Hematopoietic multipotent progenitor cell treated with erythropoietin and hydrocortisone succinate and interleukin-3 and kit ligand, for 6 days (in vitro differentiated cells): ENCODE results near the gene SLC18A3.

ENCODE experiments used
- DNase-seq: peaks from one replicate; pipeline ENCODE4 v3.0.0-alpha.2; 2015

SLC18A3 gene

GRCh38 chr10:49629431-49629881 lies 19.3 kb downstream of the SLC18A3 start:
- no peak for DNase-seq

GRCh38 chr10:49631975-49632374 lies 21.9 kb downstream of the SLC18A3 start:
- DNase-seq, result no peak

DNA sequence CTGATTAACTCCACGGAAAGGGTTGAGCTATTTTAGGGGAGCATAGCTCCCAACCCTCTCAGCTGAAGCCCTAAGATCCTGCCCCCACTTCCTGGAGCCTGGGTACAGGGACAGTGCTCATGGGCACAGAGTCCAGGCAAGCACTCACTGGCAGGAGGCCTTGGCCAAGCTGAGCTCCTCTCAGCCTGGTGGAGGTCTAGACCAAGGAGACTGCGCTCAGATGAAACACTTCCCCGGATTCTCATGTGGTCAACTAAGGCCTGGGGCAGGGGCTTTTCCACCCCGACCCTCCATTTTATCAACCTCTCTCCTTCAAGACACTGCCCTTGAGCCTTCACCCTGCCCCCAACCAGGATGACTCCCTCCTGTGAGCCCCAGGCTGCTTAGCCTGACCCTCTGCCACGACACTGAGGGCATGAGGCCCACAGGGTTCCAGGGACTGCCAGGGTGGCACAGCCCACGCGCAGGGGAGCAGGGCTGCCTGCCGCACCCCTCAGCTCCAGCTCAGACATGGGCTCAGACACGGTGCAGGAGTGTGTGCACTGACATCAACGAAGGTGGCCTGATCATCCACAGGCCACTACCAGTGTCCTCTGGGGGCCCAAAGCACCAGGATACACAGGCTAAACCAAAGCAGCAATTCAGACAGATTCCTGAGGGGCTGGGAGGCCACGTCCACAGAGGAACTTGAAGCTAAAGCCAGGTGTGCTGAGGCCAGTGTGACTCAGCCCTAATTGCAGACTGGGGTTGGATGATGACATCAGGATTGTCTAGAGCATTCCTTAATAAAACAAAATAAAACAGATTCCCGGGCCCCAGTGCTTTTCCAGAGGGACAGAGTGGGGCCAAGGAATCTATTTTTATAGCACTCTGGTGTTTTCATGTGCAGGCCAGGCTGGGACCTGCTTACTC lies 22.6 kb downstream of the SLC18A3 start:
- no peak for DNase-seq

DNA sequence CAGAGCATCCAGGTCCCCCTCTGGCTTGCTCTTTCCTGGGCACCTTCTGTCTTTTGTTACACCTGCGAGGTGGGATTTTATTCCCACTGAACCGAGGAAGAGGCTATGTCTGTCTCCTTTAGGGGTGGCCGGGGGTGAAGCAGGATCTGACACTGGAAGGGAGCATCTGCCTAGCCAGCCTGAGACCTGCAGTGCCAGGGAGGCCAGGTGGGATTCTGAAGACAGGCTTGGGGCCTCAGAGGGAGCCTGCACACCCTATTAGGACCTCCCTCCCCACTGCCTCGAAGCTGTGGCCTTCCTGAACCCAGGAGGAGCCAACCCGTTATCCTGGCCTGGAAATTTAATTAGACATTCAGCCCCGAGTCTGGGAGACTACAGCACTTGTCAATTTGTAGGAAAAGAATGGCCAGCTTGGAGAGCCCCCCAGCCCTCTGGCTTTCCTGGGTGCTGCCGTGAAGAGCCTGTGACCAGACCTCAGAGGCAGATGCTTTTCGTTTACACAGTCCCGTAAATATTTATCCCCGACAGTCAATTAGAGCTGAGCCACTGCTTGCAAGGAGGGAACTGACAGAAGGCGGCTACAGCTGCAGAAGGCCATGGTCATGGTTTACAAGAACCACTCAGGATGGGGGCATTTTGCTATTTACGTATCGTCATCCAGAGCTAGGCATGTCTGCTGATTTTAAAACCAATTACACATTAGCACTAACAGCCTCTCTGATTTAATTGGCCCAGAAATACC lies 23.4 kb downstream of the SLC18A3 start:
- no peak for DNase-seq

GRCh38 chr10:49634069-49634660 lies 24.1 kb downstream of the SLC18A3 start:
- no peak for DNase-seq

- DNase-seq, result no peak
Measured at GRCh38 chr10:49642311-49642710, 32.2 kb downstream of the SLC18A3 start.

- no peak for DNase-seq
Measured at GRCh38 chr10:49643241-49644034, 33.3 kb downstream of the SLC18A3 start.

GRCh38 chr10:49644035-49644646 lies 34.0 kb downstream of the SLC18A3 start:
- no peak for DNase-seq

GRCh38 chr10:49645417-49645816 lies 35.3 kb downstream of the SLC18A3 start:
- no peak for DNase-seq

GRCh38 chr10:49645871-49646870 lies 36.1 kb downstream of the SLC18A3 start:
- no peak for DNase-seq

DNA sequence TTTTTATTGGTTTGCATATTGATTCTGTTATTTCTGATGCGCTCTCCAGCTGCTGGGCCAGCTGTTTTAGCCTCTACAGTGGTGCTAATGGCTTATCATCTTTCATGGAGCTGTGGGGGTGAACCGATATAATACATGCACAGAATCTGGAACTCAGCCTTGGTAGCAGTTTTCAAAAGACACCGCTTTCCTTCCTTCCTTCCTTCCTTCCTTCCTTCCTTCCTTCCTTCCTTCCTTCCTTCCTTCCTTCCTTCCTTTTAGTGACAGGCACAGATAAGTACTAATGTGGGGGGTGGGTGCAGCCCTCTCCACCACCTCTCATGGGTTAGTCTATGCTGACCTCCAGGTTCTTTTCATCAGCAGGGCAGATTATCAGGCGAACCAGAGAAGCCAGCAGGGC lies 37.4 kb downstream of the SLC18A3 start:
- no peak for DNase-seq

DNA sequence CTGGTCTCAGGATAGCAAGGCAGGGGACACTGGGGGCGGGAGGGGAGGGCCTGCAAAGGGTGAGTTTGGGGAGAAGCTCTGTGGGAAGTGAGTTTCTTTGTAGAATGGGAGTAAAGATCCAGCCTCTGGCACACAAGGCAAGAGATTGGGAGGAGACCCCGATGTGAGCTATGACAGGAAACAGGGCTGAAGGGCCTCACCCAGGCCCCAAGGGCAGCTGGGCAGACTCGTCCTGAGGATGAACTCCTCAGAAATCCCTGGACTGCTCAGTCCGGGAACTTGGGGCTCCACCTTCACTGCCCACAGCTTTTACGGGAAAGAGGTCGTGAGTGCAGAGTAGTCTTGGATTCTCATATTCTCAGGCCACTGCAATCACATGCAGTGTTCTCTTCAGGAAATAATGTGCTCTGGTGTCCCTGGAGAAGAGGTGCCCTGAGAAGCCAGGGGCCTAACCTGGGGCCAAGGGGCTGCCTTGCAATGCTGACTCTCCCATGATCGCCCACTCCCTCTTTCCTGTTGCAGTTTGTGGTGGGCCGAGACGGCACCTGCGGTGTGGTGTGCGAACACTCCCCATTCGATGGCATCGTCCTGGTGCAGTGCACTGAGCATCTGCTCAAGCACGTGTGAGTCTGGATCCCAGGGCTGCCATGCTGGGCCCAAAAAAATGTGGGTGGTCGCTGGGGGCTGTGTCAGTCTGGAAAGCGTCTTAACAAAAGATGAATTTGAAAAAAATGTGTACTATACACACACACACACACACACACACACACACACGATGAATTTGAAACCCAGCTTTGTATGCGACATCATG lies 38.1 kb downstream of the SLC18A3 start:
- no peak for DNase-seq

GRCh38 chr10:49649294-49649693 lies 39.2 kb downstream of the SLC18A3 start:
- no peak for DNase-seq

GRCh38 chr10:49649936-49650723 lies 40.0 kb downstream of the SLC18A3 start:
- no peak for DNase-seq

- no peak for DNase-seq
Measured at GRCh38 chr10:49650724-49651034, 40.6 kb downstream of the SLC18A3 start.

DNA sequence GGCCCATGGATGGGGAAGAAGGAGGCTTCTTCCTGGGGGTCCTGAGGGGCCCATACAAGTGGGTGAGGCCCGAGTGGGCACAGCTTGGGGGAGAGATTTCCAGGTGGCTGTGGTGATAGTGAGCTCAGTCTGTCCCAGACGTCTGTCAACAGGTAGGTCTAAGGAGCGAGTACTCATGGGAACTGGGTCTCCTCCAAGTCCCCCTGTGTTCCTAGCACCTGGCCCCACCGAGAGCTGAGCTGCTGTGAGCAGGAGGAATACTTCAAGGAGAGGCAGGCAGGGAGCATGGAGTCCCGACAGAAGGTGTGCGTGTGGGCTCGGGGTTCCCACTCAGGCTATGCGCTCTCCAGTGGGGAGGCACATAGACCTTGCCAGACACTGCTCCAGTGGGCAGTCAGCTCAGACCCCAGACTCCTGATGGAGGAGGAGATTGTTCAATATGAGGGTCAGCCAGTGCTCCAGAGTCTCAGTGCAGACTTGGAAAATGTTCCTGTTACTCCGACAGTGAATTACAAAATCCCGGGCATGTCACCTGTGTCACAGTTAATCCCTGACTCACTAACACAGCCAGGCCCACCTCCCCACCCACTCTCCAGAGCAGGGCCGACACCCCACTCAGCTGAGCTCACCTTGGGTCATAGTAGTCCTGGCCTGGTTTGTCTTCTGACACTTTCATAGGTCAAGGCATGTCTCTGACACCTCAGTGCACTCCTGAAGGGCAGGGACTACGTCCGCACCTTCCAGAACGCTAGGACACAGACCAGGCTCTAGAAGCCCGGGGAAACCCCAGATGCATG lies 41.1 kb downstream of the SLC18A3 start:
- DNase-seq, result no peak

DNA sequence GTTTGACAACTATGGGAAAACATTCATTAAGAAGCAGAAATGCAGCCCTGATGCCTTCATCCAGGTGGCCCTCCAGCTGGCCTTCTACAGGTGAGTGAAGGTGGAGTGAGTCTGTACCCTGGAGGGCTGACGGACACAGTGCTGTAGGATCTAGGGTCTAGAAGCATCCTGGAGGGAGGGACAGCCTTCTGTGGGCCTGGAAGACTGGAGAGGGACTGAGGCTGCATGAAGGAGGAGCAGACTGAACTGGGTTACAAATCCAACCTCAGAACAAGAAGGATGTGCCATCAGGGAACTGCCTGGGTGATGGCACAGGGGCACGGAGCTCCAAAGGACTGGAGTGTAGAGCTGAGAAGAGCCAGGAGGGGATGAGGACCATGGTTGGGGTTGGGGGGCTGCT lies 41.8 kb downstream of the SLC18A3 start:
- DNase-seq, result no peak

DNA sequence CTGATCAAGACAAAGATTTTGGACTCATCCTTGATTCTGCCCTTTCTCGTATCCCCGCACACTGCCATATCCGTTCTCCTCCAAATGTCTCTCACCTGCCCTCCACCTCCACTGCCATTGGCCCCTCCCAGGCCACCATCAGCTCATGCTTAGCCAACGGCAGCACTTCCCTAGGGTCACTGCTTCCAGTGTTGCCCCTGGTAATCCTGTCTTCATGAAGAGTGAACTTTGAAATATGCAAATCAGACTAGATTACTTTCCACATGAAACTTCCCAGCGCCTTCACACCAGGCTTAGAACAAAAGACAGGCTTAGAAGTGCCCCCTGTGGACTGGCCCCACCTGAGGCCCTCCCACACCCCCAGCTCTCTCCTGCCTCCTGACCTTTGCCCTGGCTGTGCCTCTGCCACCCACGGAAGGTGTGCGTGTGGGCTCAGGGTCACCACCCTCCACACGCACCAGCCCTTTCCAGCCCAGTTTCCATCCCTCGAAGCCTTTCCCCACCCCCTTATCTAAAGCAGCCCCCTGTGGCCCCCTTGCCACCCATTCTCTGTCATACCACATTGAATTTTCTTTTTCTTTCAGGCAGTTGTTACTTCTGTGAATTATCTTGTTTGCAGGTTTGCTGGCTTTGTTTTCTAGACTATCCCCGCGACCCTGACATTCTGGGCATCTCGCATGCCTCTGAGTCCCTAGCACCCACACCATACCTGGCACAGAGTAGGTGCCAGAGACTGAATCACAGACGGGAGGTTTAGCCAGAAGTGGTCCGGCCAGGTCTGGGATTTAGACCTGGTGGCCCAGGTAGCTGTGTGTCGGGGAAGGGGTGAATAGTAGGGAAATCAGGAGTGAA lies 42.5 kb downstream of the SLC18A3 start:
- DNase-seq, result no peak
